ENCODE measurements around the gene C7orf33. TPM values are rescaled to one million over a fixed set of nuclear protein-coding genes. Genes with fewer than 3 reads are reported as not detected.

C7orf33 gene, protein sequence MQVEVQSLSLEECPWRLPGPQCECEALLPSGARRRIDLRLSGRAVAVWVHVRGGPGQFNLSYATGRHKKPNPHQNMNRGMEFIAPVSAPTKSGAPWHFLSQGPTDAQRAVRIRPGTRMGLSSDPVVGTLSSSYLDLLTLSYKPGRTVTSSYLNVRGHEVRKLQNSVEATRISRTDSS
- polyA plus RNA-seq (2012; ENCODE audit: insufficient read length, low read depth): not detected

DNA sequence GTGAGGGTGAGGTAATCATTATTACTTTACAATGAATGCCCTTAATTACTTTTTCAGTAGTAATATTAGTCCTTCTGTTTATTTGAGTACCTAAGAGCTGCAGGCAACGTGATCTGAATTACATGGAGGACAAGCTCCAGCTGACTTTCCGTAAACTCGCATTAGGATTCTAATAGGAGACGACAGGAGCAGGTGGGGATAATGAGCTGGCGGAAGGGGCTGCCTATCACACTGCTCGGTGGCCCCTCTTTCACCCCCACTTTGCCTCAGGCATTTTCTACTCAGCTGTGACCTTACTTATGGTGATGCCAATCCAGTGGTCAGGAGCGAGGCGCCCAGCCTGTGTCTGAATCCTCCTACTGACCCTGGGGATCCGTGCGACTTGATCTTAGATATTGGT, at the start of gene C7orf33:
Gene C7orf33, plus strand, starts transcription at position 296 of the 400 bp plus-strand sequence. CDS start 160 bp downstream, outside the sequence.
- no peak for TF ChIP-seq TAF1 (IDR thresholded peaks at IDR 0.05; ENCODE audit: borderline replicate concordance, insufficient read depth, low read length)
- no peak for TF ChIP-seq POLR2AphosphoS5 (IDR thresholded peaks at IDR 0.05; ENCODE audit: low read depth, low read length)
- no peak for TF ChIP-seq SIN3A (IDR thresholded peaks at IDR 0.05; ENCODE audit: borderline replicate concordance, insufficient read depth, low read length)
- TF ChIP-seq FOXP2 (optimal IDR thresholded peaks at IDR 0.05; ENCODE audit: borderline replicate concordance, extremely low read depth, extremely low read length, insufficient read depth): no peak
- TF ChIP-seq, protein P1, sequence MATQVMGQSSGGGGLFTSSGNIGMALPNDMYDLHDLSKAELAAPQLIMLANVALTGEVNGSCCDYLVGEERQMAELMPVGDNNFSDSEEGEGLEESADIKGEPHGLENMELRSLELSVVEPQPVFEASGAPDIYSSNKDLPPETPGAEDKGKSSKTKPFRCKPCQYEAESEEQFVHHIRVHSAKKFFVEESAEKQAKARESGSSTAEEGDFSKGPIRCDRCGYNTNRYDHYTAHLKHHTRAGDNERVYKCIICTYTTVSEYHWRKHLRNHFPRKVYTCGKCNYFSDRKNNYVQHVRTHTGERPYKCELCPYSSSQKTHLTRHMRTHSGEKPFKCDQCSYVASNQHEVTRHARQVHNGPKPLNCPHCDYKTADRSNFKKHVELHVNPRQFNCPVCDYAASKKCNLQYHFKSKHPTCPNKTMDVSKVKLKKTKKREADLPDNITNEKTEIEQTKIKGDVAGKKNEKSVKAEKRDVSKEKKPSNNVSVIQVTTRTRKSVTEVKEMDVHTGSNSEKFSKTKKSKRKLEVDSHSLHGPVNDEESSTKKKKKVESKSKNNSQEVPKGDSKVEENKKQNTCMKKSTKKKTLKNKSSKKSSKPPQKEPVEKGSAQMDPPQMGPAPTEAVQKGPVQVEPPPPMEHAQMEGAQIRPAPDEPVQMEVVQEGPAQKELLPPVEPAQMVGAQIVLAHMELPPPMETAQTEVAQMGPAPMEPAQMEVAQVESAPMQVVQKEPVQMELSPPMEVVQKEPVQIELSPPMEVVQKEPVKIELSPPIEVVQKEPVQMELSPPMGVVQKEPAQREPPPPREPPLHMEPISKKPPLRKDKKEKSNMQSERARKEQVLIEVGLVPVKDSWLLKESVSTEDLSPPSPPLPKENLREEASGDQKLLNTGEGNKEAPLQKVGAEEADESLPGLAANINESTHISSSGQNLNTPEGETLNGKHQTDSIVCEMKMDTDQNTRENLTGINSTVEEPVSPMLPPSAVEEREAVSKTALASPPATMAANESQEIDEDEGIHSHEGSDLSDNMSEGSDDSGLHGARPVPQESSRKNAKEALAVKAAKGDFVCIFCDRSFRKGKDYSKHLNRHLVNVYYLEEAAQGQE (IDR thresholded peaks at IDR 0.05; ENCODE audit: insufficient read depth in 1 of 2, low read depth in 2 of 2, low read length in 2 of 2): no peak

DNA sequence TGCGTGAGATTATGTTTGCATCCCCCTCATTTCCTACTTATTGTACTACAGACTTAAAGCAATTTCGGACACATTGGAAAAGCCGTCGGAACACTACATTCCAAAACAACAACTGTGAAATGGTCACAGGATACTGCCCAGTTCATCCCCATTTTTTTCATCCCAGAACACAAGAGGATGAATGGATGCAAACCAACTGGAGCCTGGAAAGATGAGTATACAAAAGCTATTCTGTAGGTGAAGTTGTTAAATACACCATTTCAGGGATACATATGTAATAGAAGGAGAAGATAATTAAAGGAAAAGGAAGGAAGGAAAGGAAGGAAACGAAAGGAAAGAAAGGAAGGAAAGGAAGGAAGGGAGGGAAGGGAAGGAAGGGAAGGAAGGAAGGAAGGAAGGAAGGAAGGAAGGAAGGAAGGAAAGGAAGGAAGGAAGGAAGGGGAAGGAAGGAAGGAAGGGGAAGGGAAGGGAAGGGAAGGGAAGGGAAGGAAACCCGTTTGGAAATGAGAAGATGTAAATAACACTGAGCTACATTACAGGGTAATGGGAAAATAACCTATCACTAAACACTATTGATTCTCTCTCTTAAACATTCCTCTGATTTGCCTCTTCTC, 48.6 kb upstream of the C7orf33 start:
- TF ChIP-seq FOXP2 (optimal IDR thresholded peaks at IDR 0.05; ENCODE audit: borderline replicate concordance, extremely low read depth, extremely low read length, insufficient read depth) (no peak), TAF1 (IDR thresholded peaks at IDR 0.05; ENCODE audit: borderline replicate concordance, insufficient read depth, low read length) (no peak), POLR2AphosphoS5 (IDR thresholded peaks at IDR 0.05; ENCODE audit: low read depth, low read length) (no peak), SIN3A (IDR thresholded peaks at IDR 0.05; ENCODE audit: borderline replicate concordance, insufficient read depth, low read length) (no peak)
- TF ChIP-seq, protein P1 (IDR thresholded peaks at IDR 0.05; ENCODE audit: insufficient read depth in 1 of 2, low read depth in 2 of 2, low read length in 2 of 2): no peak

DNA sequence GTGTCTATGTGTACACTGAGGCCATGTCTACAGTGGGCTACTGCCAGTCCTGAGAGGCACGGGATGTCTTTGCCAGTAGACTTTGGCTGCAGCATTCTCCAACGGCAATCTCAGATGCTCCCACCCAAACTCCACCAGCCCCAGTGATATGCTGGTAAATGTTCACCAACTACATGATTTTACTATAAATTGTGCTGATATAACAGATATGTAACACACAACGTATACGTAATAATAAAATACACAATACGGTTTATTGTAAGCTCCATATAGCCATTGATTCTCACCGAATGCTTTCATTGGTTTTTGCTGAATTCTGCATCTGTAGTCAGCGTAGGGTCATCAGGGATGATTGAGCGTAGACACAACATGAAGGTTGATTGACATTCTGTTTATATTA, 47.3 kb upstream of the C7orf33 start:
- TF ChIP-seq POLR2AphosphoS5 (IDR thresholded peaks at IDR 0.05; ENCODE audit: low read depth, low read length): no peak
- no peak for TF ChIP-seq FOXP2 (optimal IDR thresholded peaks at IDR 0.05; ENCODE audit: borderline replicate concordance, extremely low read depth, extremely low read length, insufficient read depth)
- TF ChIP-seq SIN3A (IDR thresholded peaks at IDR 0.05; ENCODE audit: borderline replicate concordance, insufficient read depth, low read length): no peak
- TF ChIP-seq, protein P1 (IDR thresholded peaks at IDR 0.05; ENCODE audit: insufficient read depth in 1 of 2, low read depth in 2 of 2, low read length in 2 of 2): no peak
- TF ChIP-seq TAF1 (IDR thresholded peaks at IDR 0.05; ENCODE audit: borderline replicate concordance, insufficient read depth, low read length): no peak

DNA sequence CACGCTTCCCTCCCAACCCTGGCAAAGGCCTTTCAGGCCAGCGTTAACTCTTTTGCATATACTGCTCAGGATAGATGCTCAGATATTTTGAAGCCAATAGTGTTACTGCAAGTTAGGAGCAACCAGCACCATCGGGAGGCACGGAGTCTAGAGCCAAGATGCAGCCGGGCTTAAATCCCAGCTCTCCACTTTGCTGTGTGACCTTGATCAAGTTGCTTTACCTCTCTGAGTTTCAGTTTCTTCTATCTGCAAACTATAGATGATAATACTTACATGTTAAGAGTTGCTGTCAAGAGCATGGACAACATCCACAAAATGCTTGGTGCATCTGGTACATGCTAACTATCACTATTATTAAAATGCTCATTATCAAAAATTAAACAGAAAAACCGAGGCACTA, 45.4 kb upstream of the C7orf33 start:
- TF ChIP-seq POLR2AphosphoS5 (IDR thresholded peaks at IDR 0.05; ENCODE audit: low read depth, low read length): no peak
- no peak for TF ChIP-seq TAF1 (IDR thresholded peaks at IDR 0.05; ENCODE audit: borderline replicate concordance, insufficient read depth, low read length)

DNA sequence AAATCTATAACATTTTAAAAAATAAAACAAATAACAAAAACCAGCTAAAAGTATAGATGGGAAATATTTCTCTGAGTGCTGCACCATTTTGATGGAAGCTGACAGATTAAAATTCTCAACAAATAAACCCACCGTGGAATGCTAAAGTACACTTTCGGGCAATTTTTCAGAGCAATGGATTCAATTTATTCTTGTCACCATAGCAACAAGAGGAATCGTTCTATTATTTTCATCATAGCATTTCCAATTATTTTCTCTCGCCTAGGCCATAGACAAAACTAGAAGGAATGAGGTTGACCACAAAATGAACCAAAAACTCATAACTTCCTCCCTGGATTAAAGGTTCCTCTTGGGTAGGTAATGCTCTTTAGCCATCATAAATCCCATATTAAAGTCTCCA, 44.6 kb upstream of the C7orf33 start:
- no peak for TF ChIP-seq TAF1 (IDR thresholded peaks at IDR 0.05; ENCODE audit: borderline replicate concordance, insufficient read depth, low read length)
- no peak for TF ChIP-seq SIN3A (IDR thresholded peaks at IDR 0.05; ENCODE audit: borderline replicate concordance, insufficient read depth, low read length)
- TF ChIP-seq FOXP2 (optimal IDR thresholded peaks at IDR 0.05; ENCODE audit: borderline replicate concordance, extremely low read depth, extremely low read length, insufficient read depth): no peak
- TF ChIP-seq POLR2AphosphoS5 (IDR thresholded peaks at IDR 0.05; ENCODE audit: low read depth, low read length): no peak
- TF ChIP-seq, protein P1 (IDR thresholded peaks at IDR 0.05; ENCODE audit: insufficient read depth in 1 of 2, low read depth in 2 of 2, low read length in 2 of 2): no peak
